GM18505 (cell line): Measurements from ENCODE around the gene TSSK3.

ENCODE experiments used
- ATAC-seq: cut with Tn5 transposase; IDR thresholded peaks from one replicate; pipeline ENCODE4 v1.9.1; 2021; ENCODE audit not compliant: unreplicated experiment
- POLR2A ChIP-seq: IDR thresholded peaks from 4 replicates; pipeline ENCODE4 v1.6.1; 2011; ENCODE audit warnings: borderline replicate concordance; ENCODE audit not compliant: insufficient read depth, insufficient read length; ENCODE audit errors: extremely low read depth

Gene TSSK3

GRCh38 chr1:32406629-32407111 is 44.3 kb downstream of the TSSK3 start:
- no peak for ATAC-seq
- no peak for TF ChIP-seq POLR2A

- TF ChIP-seq POLR2A: no peak
Measured at GRCh38 chr1:32411261-32411660, 48.9 kb downstream of the TSSK3 start.

GRCh38 chr1:32413507-32414185 is 51.3 kb downstream of the TSSK3 start:
- no peak for TF ChIP-seq POLR2A
- ATAC-seq: no peak

More at GRCh38 chr1:32411261-32411660, 48.9 kb downstream of the TSSK3 start:
- ATAC-seq: no peak
